GM20431 (cell line): ENCODE measurements around the gene SHC3.

Experiments
- in situ Hi-C: fragments of 300-500 bp; cut with MseI, MboI; formaldehyde crosslinking; loops from one replicate; pipeline ENCODE4 v1.15.0; 2020; ENCODE audit warnings: low sequenced_read_pairs; ENCODE audit not compliant: unreplicated experiment

SHC3 gene

GRCh38 chr9:88993871-88994460 is 184.7 kb downstream of the SHC3 start:
- in situ Hi-C loops, result no loop called here

- in situ Hi-C loops, result no loop called here
Observed at GRCh38 chr9:88993327-88993726, 185.3 kb downstream of the SHC3 start.

GRCh38 chr9:88992556-88992955 is 186.1 kb downstream of the SHC3 start:
- in situ Hi-C loops, result no loop called here

- in situ Hi-C loops, result no loop called here
Observed at GRCh38 chr9:88991066-88992034, 187.3 kb downstream of the SHC3 start, which contains the start of gene S1PR3. Gene S1PR3, plus strand, starts transcription at chr9:88991468. Its CDS starts 9,733 bp downstream, at chr9:89001201.

- in situ Hi-C loops, result no loop called here
Observed at GRCh38 chr9:88990729-88991065, 187.9 kb downstream of the SHC3 start.

GRCh38 chr9:88990041-88990728 is 188.4 kb downstream of the SHC3 start:
- in situ Hi-C loops, result no loop called here

GRCh38 chr9:88988796-88989641 is 189.6 kb downstream of the SHC3 start:
- in situ Hi-C loops, result no loop called here

GRCh38 chr9:88987661-88988060 is 191.0 kb downstream of the SHC3 start:
- in situ Hi-C loops, result no loop called here

GRCh38 chr9:88986776-88987175 is 191.8 kb downstream of the SHC3 start:
- in situ Hi-C loops, result no loop called here

- in situ Hi-C loops, result no loop called here
Observed at GRCh38 chr9:88985616-88986015, 193.0 kb downstream of the SHC3 start.

GRCh38 chr9:88984543-88984883 is 194.1 kb downstream of the SHC3 start:
- in situ Hi-C loops, result no loop called here

- in situ Hi-C loops, result no loop called here
Observed at GRCh38 chr9:88983865-88984542, 194.6 kb downstream of the SHC3 start.

GRCh38 chr9:88980740-88981203 is 197.8 kb downstream of the SHC3 start:
- in situ Hi-C loops, result no loop called here

GRCh38 chr9:88979791-88980190 is 198.8 kb downstream of the SHC3 start:
- in situ Hi-C loops, result no loop called here

GRCh38 chr9:88979021-88979420 is 199.6 kb downstream of the SHC3 start:
- in situ Hi-C loops, result no loop called here

- in situ Hi-C loops, result no loop called here
Observed at GRCh38 chr9:88978034-88978433, 200.6 kb downstream of the SHC3 start.

GRCh38 chr9:88976890-88977257 is 201.7 kb downstream of the SHC3 start:
- in situ Hi-C loops, result no loop called here

- in situ Hi-C loops, result no loop called here
Observed at GRCh38 chr9:88975966-88976889, 202.4 kb downstream of the SHC3 start.
